SK-MEL-5 (cell line): ENCODE data around the gene GPN2. TPM values are rescaled to one million over a fixed set of nuclear protein-coding genes. Genes with fewer than 3 reads are reported as not detected.
"Not testable (repeated sequence)": the region's sequence is repeated elsewhere in the genome, so short reads cannot be mapped to it uniquely, and the experiment has no call there.

ENCODE experiments used
- DNase-seq: peaks from one replicate; pipeline ENCODE4 v3.0.0-alpha.2; 2016; ENCODE audit warnings: low read depth, low spot score
- in situ Hi-C: cut with HindIII; loops from 2 replicates; pipeline ENCODE4 v1.10.0; 2016; ENCODE audit warnings: low sequenced_read_pairs, high pct_unique_total_duplicates, low pct_unique_long_range_greater_than_20kb
- total RNA-seq: library from RNA; depleted of rRNA; stranded (reverse); fragments of >200 nt; shearing (Covaris generic); gene quantifications from 2 replicates; pipeline ENCODE4 v1.2.3, GENCODE V29; 2014

GPN2 gene
- total RNA-seq, 1 experiment from 2014 or later, result 29.1 TPM

- no peak for DNase-seq
- in situ Hi-C loops, result no loop called here
These were observed 20.5 kb upstream of the GPN2 start for GRCh38 chr1:26910343-26911160.

- DNase-seq, result no peak
- in situ Hi-C loops, result no loop called here
These were observed 19.9 kb upstream of the GPN2 start for GRCh38 chr1:26909951-26910342.

GRCh38 chr1:26907071-26907917 is 17.2 kb upstream of the GPN2 start:
- in situ Hi-C loops, result no loop called here
- no peak for DNase-seq

- DNase-seq, result no peak
- in situ Hi-C loops, result no loop called here
These were observed 10.9 kb upstream of the GPN2 start for GRCh38 chr1:26900815-26901511.

GRCh38 chr1:26900001-26900814 is 10.1 kb upstream of the GPN2 start, which contains the start of gene GPATCH3:
TSS of gene GPATCH3 (minus strand) at chr1:26900467. CDS start at chr1:26900442, 25 bp downstream.
- in situ Hi-C loops, result no loop called here

GRCh38 chr1:26897351-26897750 is 7.3 kb upstream of the GPN2 start:
- in situ Hi-C loops, result no loop called here
- DNase-seq, result no peak

More at GRCh38 chr1:26900001-26900814, 10.1 kb upstream of the GPN2 start, which contains the start of gene GPATCH3:
- DNase-seq, result peak; percentile 93

- DNase-seq, result no peak
- in situ Hi-C loops, result no loop called here
These were observed 4.2 kb upstream of the GPN2 start for GRCh38 chr1:26894263-26894662.

GRCh38 chr1:26890467-26890796 is 349 bp upstream of the GPN2 start:
- in situ Hi-C loops, result no loop called here
- no peak for DNase-seq

GRCh38 chr1:26888231-26888630 is 1.9 kb downstream of the GPN2 start:
- in situ Hi-C loops, result no loop called here
- DNase-seq, result no peak

GRCh38 chr1:26887125-26887524 is 3.0 kb downstream of the GPN2 start:
- in situ Hi-C loops, result no loop called here
- peak; percentile 61 for DNase-seq

- in situ Hi-C loops, result no loop called here
- no peak for DNase-seq
These were observed 7.2 kb downstream of the GPN2 start for GRCh38 chr1:26882696-26883463.

- DNase-seq, in situ Hi-C loops: not testable (repeated sequence)
These were observed 8.5 kb downstream of the GPN2 start for GRCh38 chr1:26881611-26882010.

GRCh38 chr1:26879793-26880192 is 10.3 kb downstream of the GPN2 start:
- DNase-seq, result no peak
- in situ Hi-C loops, result no loop called here

GRCh38 chr1:26877326-26877725 is 12.8 kb downstream of the GPN2 start:
- DNase-seq, result no peak
- in situ Hi-C loops, result no loop called here

GRCh38 chr1:26874896-26875295 is 15.2 kb downstream of the GPN2 start:
- DNase-seq, result no peak
- in situ Hi-C loops, result no loop called here

- in situ Hi-C loops, DNase-seq: not testable (repeated sequence)
These were observed 17.0 kb downstream of the GPN2 start for GRCh38 chr1:26873097-26873496.
